Measurements from ENCODE around the gene CCNJL. TPM values are rescaled to one million over a fixed set of nuclear protein-coding genes. Genes with fewer than 3 reads are reported as not detected.
"Not testable (repeated sequence)": the region's sequence is repeated elsewhere in the genome, so short reads cannot be mapped to it uniquely, and the experiment has no call there.

Gene CCNJL
- total and polyA plus RNA-seq, 3 experiments from 2014 or later, result not detected

GRCh38 chr5:160252916-160253315 lies 59.4 kb downstream of the CCNJL start:
- CTCF ChIA-PET, result no interaction called here
- H3K27ac Mint-ChIP-seq, result no peak overlapping the region
- POLR2A ChIA-PET, result no interaction called here
- Histone ChIP-seq H3K9me3 (ENCODE audit: low read length) (no peaks in the 10 kb centered on the region), H3K36me3 (ENCODE audit: insufficient read depth, low read length) (no peaks in the 10 kb centered on the region), H3K27ac (ENCODE audit: low read depth, low read length) (no peak overlapping the region), H3K4me1 (ENCODE audit: insufficient read depth, low read length) (no peaks in the 10 kb centered on the region), H3K27me3 (ENCODE audit: insufficient read depth, low read length, poor library complexity, severe bottlenecking) (no peaks in the 10 kb centered on the region), H3K4me3 (ENCODE audit: low read length) (no peak overlapping the region)
- H3K27me3 Mint-ChIP-seq, result peaks cover 10% of the 10 kb centered on the region in 2 donors
- no peak overlapping the region for H3K4me3 Mint-ChIP-seq
- H3K4me1 Mint-ChIP-seq, result no peaks in the 10 kb centered on the region
- no peak for DNase-seq
- H3K36me3 Mint-ChIP-seq, result no peaks in the 10 kb centered on the region
- H3K9me3 Mint-ChIP-seq, result no peaks in the 10 kb centered on the region

- CTCF ChIA-PET, result no interaction called here
- no peaks in the 10 kb centered on the region for H3K36me3 ChIP-seq (ENCODE audit: insufficient read depth, low read length)
- Mint-ChIP-seq H3K9me3 (no peaks in the 10 kb centered on the region), H3K4me3 (no peak overlapping the region), H3K27me3 (peaks cover 10% of the 10 kb centered on the region in 2 donors), H3K27ac (no peak overlapping the region), H3K36me3 (no peaks in the 10 kb centered on the region), H3K4me1 (no peaks in the 10 kb centered on the region)
- no peaks in the 10 kb centered on the region for H3K4me1 ChIP-seq (ENCODE audit: insufficient read depth, low read length)
- POLR2A ChIA-PET, result no interaction called here
- DNase-seq, result no peak
- no peaks in the 10 kb centered on the region for H3K9me3 ChIP-seq (ENCODE audit: low read length)
- no peaks in the 10 kb centered on the region for H3K27me3 ChIP-seq (ENCODE audit: insufficient read depth, low read length, poor library complexity, severe bottlenecking)
- no peak overlapping the region for H3K4me3 ChIP-seq (ENCODE audit: low read length)
- no peak overlapping the region for H3K27ac ChIP-seq (ENCODE audit: low read depth, low read length)
These were observed 60.8 kb downstream of the CCNJL start for GRCh38 chr5:160251406-160252155.

GRCh38 chr5:160250826-160251225 lies 61.5 kb downstream of the CCNJL start:
- H3K27me3 ChIP-seq (ENCODE audit: insufficient read depth, low read length, poor library complexity, severe bottlenecking), result no peaks in the 10 kb centered on the region
- H3K4me3 ChIP-seq (ENCODE audit: low read length), result no peak overlapping the region
- Mint-ChIP-seq H3K36me3 (no peaks in the 10 kb centered on the region), H3K9me3 (no peaks in the 10 kb centered on the region), H3K4me3 (no peak overlapping the region), H3K27ac (no peak overlapping the region), H3K4me1 (no peaks in the 10 kb centered on the region), H3K27me3 (peaks cover 10% of the 10 kb centered on the region in 2 donors)
- H3K36me3 ChIP-seq (ENCODE audit: insufficient read depth, low read length), result no peaks in the 10 kb centered on the region
- POLR2A ChIA-PET, result no interaction called here
- no peak overlapping the region for H3K27ac ChIP-seq (ENCODE audit: low read depth, low read length)
- no peaks in the 10 kb centered on the region for H3K4me1 ChIP-seq (ENCODE audit: insufficient read depth, low read length)
- no peaks in the 10 kb centered on the region for H3K9me3 ChIP-seq (ENCODE audit: low read length)
- DNase-seq, result no peak
- CTCF ChIA-PET, result no interaction called here

- Histone ChIP-seq H3K9me3 (ENCODE audit: low read length) (no peaks in the 10 kb centered on the region), H3K27me3 (ENCODE audit: insufficient read depth, low read length, poor library complexity, severe bottlenecking) (no peaks in the 10 kb centered on the region), H3K27ac (ENCODE audit: low read depth, low read length) (no peak overlapping the region), H3K4me3 (ENCODE audit: low read length) (no peak overlapping the region), H3K36me3 (ENCODE audit: insufficient read depth, low read length) (no peaks in the 10 kb centered on the region), H3K4me1 (ENCODE audit: insufficient read depth, low read length) (no peaks in the 10 kb centered on the region)
- H3K36me3 Mint-ChIP-seq, result no peaks in the 10 kb centered on the region
- ChIA-PET POLR2A (no interaction called here), CTCF (no interaction called here)
- no peak for DNase-seq
- H3K9me3 Mint-ChIP-seq, result no peaks in the 10 kb centered on the region
- H3K27ac Mint-ChIP-seq, result no peak overlapping the region
- H3K4me1 Mint-ChIP-seq, result no peaks in the 10 kb centered on the region
- peaks cover 9 to 10% of the 10 kb centered on the region in 2 donors for H3K27me3 Mint-ChIP-seq
- no peak overlapping the region for H3K4me3 Mint-ChIP-seq
These were observed 62.1 kb downstream of the CCNJL start for GRCh38 chr5:160250226-160250625.

GRCh38 chr5:160249570-160249969 lies 62.8 kb downstream of the CCNJL start:
- H3K27me3 ChIP-seq (ENCODE audit: insufficient read depth, low read length, poor library complexity, severe bottlenecking); POLR2A ChIA-PET; H3K27ac Mint-ChIP-seq; H3K27me3 Mint-ChIP-seq; DNase-seq; H3K4me3 Mint-ChIP-seq; H3K9me3 ChIP-seq (ENCODE audit: low read length); H3K36me3 ChIP-seq (ENCODE audit: insufficient read depth, low read length); CTCF ChIA-PET; H3K4me1 Mint-ChIP-seq; H3K9me3 Mint-ChIP-seq; H3K27ac ChIP-seq (ENCODE audit: low read depth, low read length); H3K4me1 ChIP-seq (ENCODE audit: insufficient read depth, low read length); H3K36me3 Mint-ChIP-seq; H3K4me3 ChIP-seq (ENCODE audit: low read length): not testable (repeated sequence)

DNA sequence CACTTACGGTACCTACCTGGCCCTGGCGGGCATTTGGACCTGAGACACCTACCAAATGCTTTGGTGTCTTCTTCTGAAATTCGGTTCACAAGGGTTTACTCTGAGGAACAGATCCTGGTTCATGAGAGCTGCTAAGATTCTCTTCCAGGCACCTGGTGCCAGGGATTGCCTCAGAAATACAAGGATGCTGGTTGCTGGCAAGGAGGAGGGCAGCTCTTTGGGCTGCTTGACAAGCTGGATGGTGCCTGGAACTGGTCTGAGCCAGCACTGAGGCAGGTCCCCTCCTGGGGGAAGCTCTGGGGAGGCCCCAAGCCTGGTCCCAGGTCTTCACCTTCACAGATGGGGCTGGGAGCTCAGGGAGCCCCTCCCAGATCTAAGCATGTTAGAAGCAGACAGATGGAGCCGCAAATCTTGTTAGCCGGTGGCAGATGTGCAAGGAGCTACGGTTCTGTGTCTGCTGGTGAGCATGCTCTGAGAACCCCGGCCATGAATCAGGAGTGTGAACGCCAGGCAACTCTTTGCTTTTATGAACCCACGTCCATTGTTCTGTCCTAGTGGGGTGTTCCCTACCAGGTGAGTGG lies 66.8 kb downstream of the CCNJL start:
- POLR2A ChIA-PET, result no interaction called here
- Histone ChIP-seq H3K4me3 (ENCODE audit: low read length) (no peak overlapping the region), H3K27me3 (ENCODE audit: insufficient read depth, low read length, poor library complexity, severe bottlenecking) (no peaks in the 10 kb centered on the region), H3K27ac (ENCODE audit: low read depth, low read length) (no peak overlapping the region), H3K4me1 (ENCODE audit: insufficient read depth, low read length) (no peaks in the 10 kb centered on the region), H3K36me3 (ENCODE audit: insufficient read depth, low read length) (no peaks in the 10 kb centered on the region), H3K9me3 (ENCODE audit: low read length) (no peaks in the 10 kb centered on the region)
- DNase-seq, result no peak
- Mint-ChIP-seq H3K27me3 (peaks cover 3 to 6% of the 10 kb centered on the region in 2 donors), H3K4me3 (no peak overlapping the region), H3K4me1 (no peaks in the 10 kb centered on the region), H3K27ac (no peak overlapping the region), H3K9me3 (no peaks in the 10 kb centered on the region), H3K36me3 (no peaks in the 10 kb centered on the region)
- CTCF ChIA-PET, result interaction anchor here (0.9 kb wide), 1 partner anchor 14 kb away, joined by 3 read pairs; no protein-coding TSS in a partner anchor

- Histone ChIP-seq H3K4me1 (ENCODE audit: insufficient read depth, low read length) (no peaks in the 10 kb centered on the region), H3K36me3 (ENCODE audit: insufficient read depth, low read length) (no peaks in the 10 kb centered on the region), H3K4me3 (ENCODE audit: low read length) (no peak overlapping the region), H3K27ac (ENCODE audit: low read depth, low read length) (no peak overlapping the region), H3K27me3 (ENCODE audit: insufficient read depth, low read length, poor library complexity, severe bottlenecking) (no peaks in the 10 kb centered on the region), H3K9me3 (ENCODE audit: low read length) (no peaks in the 10 kb centered on the region)
- Mint-ChIP-seq H3K4me3 (no peak overlapping the region), H3K27ac (no peak overlapping the region), H3K9me3 (no peaks in the 10 kb centered on the region), H3K4me1 (no peaks in the 10 kb centered on the region), H3K36me3 (no peaks in the 10 kb centered on the region), H3K27me3 (peaks cover 4 to 9% of the 10 kb centered on the region in 2 donors)
- DNase-seq, result no peak
- CTCF ChIA-PET, result no interaction called here
- POLR2A ChIA-PET, result no interaction called here
These were observed 70.2 kb downstream of the CCNJL start for GRCh38 chr5:160242145-160242544.

- no peak overlapping the region for H3K4me3 ChIP-seq (ENCODE audit: low read length)
- Mint-ChIP-seq H3K36me3 (no peaks in the 10 kb centered on the region), H3K27ac (no peak overlapping the region), H3K27me3 (peaks cover 4 to 9% of the 10 kb centered on the region in 2 donors), H3K4me3 (no peak overlapping the region), H3K4me1 (no peaks in the 10 kb centered on the region), H3K9me3 (no peaks in the 10 kb centered on the region)
- H3K4me1 ChIP-seq (ENCODE audit: insufficient read depth, low read length), result no peaks in the 10 kb centered on the region
- ChIA-PET POLR2A (no interaction called here), CTCF (interaction anchor here (0.7 kb wide), 1 partner anchor 1219 kb away, joined by 3 read pairs; no protein-coding TSS in a partner anchor)
- H3K36me3 ChIP-seq (ENCODE audit: insufficient read depth, low read length), result no peaks in the 10 kb centered on the region
- DNase-seq, result no peak
- no peaks in the 10 kb centered on the region for H3K27me3 ChIP-seq (ENCODE audit: insufficient read depth, low read length, poor library complexity, severe bottlenecking)
- no peak overlapping the region for H3K27ac ChIP-seq (ENCODE audit: low read depth, low read length)
- H3K9me3 ChIP-seq (ENCODE audit: low read length), result no peaks in the 10 kb centered on the region
These were observed 72.0 kb downstream of the CCNJL start for GRCh38 chr5:160240350-160240749.
